ENCODE results near the gene ZNF212.

DNA sequence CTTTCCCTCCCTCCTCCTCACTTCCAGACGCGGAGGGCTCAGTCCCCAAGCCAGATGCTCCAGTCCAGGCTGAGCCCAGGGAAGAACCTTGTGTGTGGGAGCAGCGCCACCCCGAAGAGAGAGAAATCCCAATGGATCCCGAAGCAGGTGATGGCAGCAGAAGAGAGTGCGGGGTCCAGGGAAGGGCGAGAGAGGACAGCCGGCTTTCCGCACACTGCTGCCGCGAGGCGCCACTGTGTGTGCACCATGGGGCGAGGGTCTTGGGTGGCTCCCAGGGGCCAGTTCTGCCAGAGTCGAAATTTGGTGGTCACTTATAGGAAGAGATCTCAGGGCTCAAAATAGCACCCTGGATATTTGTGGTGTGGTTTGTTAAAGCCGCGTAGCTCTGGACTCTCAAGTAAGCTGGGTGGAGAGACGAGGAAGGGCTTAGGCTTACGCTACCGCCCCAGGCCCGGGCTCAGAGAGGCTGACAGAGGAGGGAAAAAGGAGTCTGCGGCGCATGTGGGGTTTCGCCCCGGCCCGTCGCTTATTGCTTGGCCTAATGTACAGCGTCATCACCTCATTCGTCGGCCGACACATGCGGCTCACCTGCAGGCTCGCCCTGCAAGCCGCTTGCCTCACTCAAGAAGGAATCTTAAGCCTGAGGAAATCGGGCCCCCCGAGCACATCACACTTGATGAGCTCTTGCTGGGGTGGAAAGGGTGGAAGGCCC lies 32.0 kb upstream of the ZNF212 start:
- no peak for TF ChIP-seq POLR2A (IDR thresholded peaks at IDR 0.05; ENCODE audit: low read length)
- no peak for TF ChIP-seq GATA1 (IDR thresholded peaks at IDR 0.05; ENCODE audit: low read depth, low read length)
